Fibroblast of the aortic adventitia (primary cell): ENCODE data around the gene CCL28. TPM values are rescaled to one million over a fixed set of nuclear protein-coding genes. Genes with fewer than 3 reads are reported as not detected.
A peak's percentile ranks its signal among the peaks of the same experiment; 100 is the strongest.
"Not testable (repeated sequence)": the region's sequence is repeated elsewhere in the genome, so short reads cannot be mapped to it uniquely, and the experiment has no call there.

ENCODE experiments used
- DNase-seq: peaks from one replicate; pipeline ENCODE4 v3.0.0-alpha.2; 2010; ENCODE audit warnings: low read depth
- H3K4me3 ChIP-seq: 2 replicates; pipeline ENCODE4 v1.5.1; 2011; ENCODE audit warnings: low read depth, mild to moderate bottlenecking, control low read depth, low read length, moderate library complexity
- total RNA-seq: library from RNA; depleted of rRNA; stranded (reverse); fragments of >200 nt; gene quantifications from 2 replicates; pipeline ENCODE4 v1.2.3, GENCODE V29; 2012; ENCODE audit warnings: low replicate concordance
- TF ChIP-seq, protein P1 (sequence below): IDR thresholded peaks from 2 replicates; pipeline ENCODE4 v1.5.1; 2011; ENCODE audit warnings: mild to moderate bottlenecking, low read length, control low read depth, inconsistent platforms; ENCODE audit not compliant: insufficient read depth

CCL28 gene
- total RNA-seq, 1 donor = 5.1 TPM

DNA sequence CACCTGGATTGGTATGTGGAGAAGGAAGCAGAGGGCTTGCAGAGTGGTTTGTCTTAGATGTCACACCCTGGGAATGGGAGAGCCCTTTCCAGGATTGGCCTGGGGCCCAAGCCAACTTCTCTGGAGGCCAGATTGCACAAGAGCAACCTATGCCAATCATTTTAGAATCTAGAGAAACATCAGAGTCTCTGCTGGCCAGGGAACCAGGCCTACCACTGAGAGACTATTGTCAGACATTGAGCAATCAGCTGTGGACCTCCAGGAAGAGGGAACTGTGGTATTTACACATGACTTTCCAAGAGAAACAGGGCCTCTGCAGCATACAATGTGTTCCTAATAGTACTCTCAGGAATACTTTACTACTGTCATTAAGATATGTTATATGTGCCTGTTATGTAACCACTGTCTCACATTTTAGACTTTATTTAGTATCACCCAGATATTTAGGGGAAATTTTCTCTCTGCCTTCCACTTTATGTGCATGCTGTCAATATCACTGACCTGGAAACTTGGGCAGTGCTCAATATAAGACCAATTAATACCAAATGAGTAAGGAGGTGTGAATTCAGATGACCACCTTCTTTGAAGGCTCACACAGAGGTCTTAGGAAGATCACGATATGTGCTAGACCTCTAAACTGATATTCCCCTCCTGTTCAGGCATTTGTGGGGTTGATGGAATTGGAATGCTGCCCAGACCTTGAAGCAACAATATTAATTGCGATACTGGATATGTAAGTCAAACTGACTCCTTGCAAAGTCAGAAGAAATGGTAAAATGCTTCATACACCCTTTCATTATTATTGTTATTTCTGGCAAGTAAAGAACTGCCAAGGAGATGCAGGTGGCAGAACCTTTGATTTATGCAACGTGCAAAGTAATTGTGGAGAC lies 20.5 kb upstream of the CCL28 start:
- DNase-seq = peak; percentile 94
- H3K4me3 ChIP-seq = no peak overlapping the region
- TF ChIP-seq, protein P1, sequence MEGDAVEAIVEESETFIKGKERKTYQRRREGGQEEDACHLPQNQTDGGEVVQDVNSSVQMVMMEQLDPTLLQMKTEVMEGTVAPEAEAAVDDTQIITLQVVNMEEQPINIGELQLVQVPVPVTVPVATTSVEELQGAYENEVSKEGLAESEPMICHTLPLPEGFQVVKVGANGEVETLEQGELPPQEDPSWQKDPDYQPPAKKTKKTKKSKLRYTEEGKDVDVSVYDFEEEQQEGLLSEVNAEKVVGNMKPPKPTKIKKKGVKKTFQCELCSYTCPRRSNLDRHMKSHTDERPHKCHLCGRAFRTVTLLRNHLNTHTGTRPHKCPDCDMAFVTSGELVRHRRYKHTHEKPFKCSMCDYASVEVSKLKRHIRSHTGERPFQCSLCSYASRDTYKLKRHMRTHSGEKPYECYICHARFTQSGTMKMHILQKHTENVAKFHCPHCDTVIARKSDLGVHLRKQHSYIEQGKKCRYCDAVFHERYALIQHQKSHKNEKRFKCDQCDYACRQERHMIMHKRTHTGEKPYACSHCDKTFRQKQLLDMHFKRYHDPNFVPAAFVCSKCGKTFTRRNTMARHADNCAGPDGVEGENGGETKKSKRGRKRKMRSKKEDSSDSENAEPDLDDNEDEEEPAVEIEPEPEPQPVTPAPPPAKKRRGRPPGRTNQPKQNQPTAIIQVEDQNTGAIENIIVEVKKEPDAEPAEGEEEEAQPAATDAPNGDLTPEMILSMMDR = no peak

- DNase-seq = no peak
- H3K4me3 ChIP-seq = no peak overlapping the region
- TF ChIP-seq, protein P1 = no peak
Observed at GRCh38 chr5:43429706-43430105, 17.5 kb upstream of the CCL28 start.

DNA sequence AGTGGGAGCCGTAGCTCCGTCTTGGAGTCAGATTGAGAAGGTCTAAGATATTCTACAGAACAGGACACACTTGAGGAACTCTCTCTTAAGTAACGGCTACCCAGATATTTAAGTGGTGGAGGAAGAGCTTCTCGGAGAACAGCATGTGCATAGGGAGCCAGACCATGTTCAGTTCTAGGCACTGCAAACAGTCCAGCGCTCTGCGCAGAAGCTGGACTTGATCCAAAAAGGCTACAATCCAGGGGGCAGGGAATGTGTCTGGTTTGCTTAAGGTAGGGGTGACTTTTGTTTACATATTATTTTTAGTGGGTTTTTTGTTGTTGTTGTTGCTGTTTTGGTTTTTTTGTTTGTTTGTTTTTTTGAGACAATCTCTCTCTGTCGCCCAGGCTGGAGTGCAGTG lies 16.8 kb upstream of the CCL28 start:
- H3K4me3 ChIP-seq = no peak overlapping the region
- DNase-seq = no peak
- TF ChIP-seq, protein P1 = no peak

DNA sequence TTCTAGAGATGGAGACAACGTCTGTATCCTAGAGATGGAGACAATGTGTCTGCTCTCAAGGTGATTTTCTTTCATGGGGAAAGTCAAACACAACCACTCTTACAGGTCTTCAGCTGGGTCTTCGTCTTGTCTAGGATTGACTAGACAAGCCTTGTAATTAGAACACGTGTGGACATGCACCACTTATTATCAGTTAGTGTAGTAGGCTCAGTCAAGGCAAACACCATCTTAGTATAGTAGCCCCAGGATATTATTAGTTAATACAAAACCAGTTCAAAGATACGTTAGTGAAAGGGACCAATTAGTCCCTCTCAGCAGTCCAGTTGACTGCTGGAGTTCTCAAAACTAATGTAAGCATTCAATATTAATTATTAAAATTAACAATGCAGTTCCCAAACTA lies 15.1 kb upstream of the CCL28 start:
- TF ChIP-seq, protein P1 = no peak
- no peak overlapping the region for H3K4me3 ChIP-seq
- DNase-seq = no peak

DNA sequence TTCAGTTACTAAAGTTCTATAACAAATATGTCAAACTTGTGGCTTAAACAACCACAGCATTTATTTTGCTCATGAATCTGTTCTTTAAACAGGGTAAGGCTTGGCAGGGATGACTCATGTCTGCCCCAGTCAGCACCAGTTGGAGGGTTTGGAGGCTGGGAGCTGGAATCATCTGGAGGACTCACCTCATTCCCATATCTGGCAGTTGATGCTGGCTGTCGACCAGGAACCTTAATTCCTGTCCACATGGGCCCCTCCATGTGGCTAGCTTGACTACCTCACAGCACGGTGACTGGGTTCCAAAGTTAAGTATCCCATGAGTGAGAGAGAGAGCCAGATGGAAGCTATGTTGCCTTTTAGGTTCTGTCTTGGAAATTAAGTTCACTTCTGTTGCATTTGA lies 13.8 kb upstream of the CCL28 start:
- TF ChIP-seq, protein P1 = no peak
- peak; percentile 83 for DNase-seq
- H3K4me3 ChIP-seq = no peak overlapping the region

GRCh38 chr5:43423086-43423485 lies 10.9 kb upstream of the CCL28 start:
- DNase-seq, H3K4me3 ChIP-seq: not testable (repeated sequence)

GRCh38 chr5:43422143-43422542 lies 10.0 kb upstream of the CCL28 start:
- TF ChIP-seq, protein P1 = no peak
- no peak overlapping the region for H3K4me3 ChIP-seq
- peak; percentile 81 for DNase-seq
